ENCODE results near the gene UBXN10. TPM values are rescaled to one million over a fixed set of nuclear protein-coding genes. Genes with fewer than 3 reads are reported as not detected.

Gene UBXN10
- total RNA-seq, 1 donor: not detected

GRCh38 chr1:20165522-20165951 is 20.4 kb upstream of the UBXN10 start:
- TF ChIP-seq CTCF (IDR thresholded peaks at IDR 0.05; ENCODE audit: insufficient read depth, low read depth, low read length): peak; percentile 36
- no peak overlapping the region for H3K4me3 ChIP-seq (ENCODE audit: low read depth, low read length)
- no peak for DNase-seq (ENCODE audit: low read depth)

DNA sequence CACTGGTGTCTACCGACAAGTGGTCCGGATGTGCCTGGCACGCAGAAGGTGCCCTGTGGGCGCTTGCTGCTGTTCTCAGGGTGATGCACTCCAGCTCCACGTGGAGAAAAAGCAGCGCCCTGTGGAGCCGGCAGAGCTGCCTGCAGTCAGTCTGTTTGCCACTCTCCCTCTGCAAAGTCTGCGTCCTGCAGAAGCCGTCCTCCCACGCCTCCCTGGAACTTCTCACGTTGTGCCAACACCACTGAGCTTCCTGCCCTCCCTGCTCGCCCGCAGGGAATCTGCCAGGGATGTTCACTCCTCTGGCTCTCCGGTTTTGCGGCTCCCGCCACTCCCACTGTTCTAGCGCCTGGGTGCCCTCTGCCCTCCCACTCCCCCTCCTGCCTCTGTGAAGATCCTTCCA is 19.8 kb upstream of the UBXN10 start:
- no peak for TF ChIP-seq CTCF (IDR thresholded peaks at IDR 0.05; ENCODE audit: insufficient read depth, low read depth, low read length)
- no peak overlapping the region for H3K4me3 ChIP-seq (ENCODE audit: low read depth, low read length)
- DNase-seq (ENCODE audit: low read depth): no peak

- TF ChIP-seq CTCF (IDR thresholded peaks at IDR 0.05; ENCODE audit: insufficient read depth, low read depth, low read length): no peak
- H3K4me3 ChIP-seq (ENCODE audit: low read depth, low read length): no peak overlapping the region
- DNase-seq (ENCODE audit: low read depth): no peak
Measured at GRCh38 chr1:20167126-20167525, 18.8 kb upstream of the UBXN10 start.

- H3K4me3 ChIP-seq (ENCODE audit: low read depth, low read length): no peak overlapping the region
- no peak for DNase-seq (ENCODE audit: low read depth)
- no peak for TF ChIP-seq CTCF (IDR thresholded peaks at IDR 0.05; ENCODE audit: insufficient read depth, low read depth, low read length)
Measured at GRCh38 chr1:20168564-20169491, 17.1 kb upstream of the UBXN10 start.

DNA sequence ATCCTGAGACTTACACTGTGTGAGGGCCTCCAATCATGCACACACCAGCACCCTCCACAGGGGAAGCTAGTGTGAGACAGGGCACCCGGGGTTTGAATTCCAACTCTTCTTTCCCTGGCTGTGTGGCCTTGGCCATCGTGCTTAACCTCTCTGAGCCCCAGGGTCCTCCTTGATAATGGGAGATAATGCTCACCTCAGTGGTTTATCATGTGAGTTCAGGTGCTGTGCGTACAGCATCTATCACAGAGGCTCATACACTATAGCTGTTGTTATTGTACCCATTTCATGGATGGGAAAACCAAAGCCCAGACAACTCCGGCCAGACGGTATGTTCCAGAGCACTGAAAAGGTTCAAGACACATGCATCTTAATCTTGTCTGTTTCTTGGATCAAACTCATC is 16.0 kb upstream of the UBXN10 start:
- no peak overlapping the region for H3K4me3 ChIP-seq (ENCODE audit: low read depth, low read length)
- no peak for TF ChIP-seq CTCF (IDR thresholded peaks at IDR 0.05; ENCODE audit: insufficient read depth, low read depth, low read length)
- no peak for DNase-seq (ENCODE audit: low read depth)

GRCh38 chr1:20172033-20172590 is 13.8 kb upstream of the UBXN10 start:
- TF ChIP-seq CTCF (IDR thresholded peaks at IDR 0.05; ENCODE audit: insufficient read depth, low read depth, low read length): no peak
- no peak overlapping the region for H3K4me3 ChIP-seq (ENCODE audit: low read depth, low read length)
- DNase-seq (ENCODE audit: low read depth): no peak

Measured in fibroblast of villous mesenchyme (primary cell).